ENCODE results near the gene NLRP9. TPM values are rescaled to one million over a fixed set of nuclear protein-coding genes. Genes with fewer than 3 reads are reported as not detected.
A peak's percentile ranks its signal among the peaks of the same experiment; 100 is the strongest.

The NLRP9 gene
- total and polyA plus RNA-seq, 2 of the 13 experiments (the other 11 are each of a cell fraction or from before 2014, with no cell fraction given), result not detected

DNA sequence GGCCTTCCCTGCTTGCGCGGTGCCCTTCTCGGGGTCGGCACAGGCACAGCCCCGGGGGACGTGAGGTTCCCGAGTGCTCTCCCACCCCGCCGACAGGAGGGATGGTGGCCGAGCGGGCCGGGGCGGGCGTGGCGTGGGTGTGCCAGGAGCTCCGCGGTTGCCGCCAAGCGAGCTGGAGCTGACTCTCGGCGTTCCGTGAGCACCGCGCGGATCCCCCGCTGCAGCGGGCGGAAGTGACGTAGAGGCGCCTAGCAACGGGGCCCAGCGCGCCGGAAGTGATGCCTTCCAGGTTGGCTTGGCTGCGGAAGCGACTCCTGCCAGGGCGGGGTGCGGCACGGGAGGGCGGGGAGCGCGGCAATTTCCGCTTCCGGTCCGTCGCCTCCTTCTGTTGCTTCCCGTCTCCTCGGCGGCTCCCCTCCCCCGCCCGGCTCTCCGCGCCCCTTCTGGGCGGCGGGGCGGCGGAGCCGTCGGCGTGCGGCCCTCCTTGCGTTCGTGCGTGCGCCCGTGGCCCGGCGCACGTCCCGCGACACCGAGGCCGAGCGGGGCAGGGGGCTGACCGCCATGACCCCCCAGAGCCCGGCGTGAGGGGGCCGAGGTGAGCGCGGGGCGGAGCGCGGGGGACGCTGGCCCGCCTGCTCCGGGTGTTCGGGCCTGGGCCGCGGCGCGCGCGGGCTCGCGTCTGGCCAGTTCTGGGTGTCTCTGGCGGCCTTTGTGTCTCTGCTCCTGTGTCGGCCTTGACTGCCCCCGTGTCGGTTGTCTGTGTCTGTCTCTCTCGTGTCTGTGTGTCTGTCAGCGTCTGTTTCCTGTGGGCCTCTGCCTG, 63.2 kb downstream of the NLRP9 start, which contains the start of gene EPN1 (continued):
- TF ChIP-seq, protein P1, sequence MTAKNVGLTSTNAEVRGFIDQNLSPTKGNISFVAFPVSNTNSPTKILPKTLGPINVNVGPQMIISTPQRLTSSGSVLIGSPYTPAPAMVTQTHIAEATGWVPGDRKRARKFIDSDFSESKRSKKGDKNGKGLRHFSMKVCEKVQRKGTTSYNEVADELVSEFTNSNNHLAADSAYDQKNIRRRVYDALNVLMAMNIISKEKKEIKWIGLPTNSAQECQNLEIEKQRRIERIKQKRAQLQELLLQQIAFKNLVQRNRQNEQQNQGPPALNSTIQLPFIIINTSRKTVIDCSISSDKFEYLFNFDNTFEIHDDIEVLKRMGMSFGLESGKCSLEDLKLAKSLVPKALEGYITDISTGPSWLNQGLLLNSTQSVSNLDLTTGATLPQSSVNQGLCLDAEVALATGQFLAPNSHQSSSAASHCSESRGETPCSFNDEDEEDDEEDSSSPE (CRISPR knock-in tag; IDR thresholded peaks at IDR 0.05), result peak; percentile 68
- TF ChIP-seq, protein P2, sequence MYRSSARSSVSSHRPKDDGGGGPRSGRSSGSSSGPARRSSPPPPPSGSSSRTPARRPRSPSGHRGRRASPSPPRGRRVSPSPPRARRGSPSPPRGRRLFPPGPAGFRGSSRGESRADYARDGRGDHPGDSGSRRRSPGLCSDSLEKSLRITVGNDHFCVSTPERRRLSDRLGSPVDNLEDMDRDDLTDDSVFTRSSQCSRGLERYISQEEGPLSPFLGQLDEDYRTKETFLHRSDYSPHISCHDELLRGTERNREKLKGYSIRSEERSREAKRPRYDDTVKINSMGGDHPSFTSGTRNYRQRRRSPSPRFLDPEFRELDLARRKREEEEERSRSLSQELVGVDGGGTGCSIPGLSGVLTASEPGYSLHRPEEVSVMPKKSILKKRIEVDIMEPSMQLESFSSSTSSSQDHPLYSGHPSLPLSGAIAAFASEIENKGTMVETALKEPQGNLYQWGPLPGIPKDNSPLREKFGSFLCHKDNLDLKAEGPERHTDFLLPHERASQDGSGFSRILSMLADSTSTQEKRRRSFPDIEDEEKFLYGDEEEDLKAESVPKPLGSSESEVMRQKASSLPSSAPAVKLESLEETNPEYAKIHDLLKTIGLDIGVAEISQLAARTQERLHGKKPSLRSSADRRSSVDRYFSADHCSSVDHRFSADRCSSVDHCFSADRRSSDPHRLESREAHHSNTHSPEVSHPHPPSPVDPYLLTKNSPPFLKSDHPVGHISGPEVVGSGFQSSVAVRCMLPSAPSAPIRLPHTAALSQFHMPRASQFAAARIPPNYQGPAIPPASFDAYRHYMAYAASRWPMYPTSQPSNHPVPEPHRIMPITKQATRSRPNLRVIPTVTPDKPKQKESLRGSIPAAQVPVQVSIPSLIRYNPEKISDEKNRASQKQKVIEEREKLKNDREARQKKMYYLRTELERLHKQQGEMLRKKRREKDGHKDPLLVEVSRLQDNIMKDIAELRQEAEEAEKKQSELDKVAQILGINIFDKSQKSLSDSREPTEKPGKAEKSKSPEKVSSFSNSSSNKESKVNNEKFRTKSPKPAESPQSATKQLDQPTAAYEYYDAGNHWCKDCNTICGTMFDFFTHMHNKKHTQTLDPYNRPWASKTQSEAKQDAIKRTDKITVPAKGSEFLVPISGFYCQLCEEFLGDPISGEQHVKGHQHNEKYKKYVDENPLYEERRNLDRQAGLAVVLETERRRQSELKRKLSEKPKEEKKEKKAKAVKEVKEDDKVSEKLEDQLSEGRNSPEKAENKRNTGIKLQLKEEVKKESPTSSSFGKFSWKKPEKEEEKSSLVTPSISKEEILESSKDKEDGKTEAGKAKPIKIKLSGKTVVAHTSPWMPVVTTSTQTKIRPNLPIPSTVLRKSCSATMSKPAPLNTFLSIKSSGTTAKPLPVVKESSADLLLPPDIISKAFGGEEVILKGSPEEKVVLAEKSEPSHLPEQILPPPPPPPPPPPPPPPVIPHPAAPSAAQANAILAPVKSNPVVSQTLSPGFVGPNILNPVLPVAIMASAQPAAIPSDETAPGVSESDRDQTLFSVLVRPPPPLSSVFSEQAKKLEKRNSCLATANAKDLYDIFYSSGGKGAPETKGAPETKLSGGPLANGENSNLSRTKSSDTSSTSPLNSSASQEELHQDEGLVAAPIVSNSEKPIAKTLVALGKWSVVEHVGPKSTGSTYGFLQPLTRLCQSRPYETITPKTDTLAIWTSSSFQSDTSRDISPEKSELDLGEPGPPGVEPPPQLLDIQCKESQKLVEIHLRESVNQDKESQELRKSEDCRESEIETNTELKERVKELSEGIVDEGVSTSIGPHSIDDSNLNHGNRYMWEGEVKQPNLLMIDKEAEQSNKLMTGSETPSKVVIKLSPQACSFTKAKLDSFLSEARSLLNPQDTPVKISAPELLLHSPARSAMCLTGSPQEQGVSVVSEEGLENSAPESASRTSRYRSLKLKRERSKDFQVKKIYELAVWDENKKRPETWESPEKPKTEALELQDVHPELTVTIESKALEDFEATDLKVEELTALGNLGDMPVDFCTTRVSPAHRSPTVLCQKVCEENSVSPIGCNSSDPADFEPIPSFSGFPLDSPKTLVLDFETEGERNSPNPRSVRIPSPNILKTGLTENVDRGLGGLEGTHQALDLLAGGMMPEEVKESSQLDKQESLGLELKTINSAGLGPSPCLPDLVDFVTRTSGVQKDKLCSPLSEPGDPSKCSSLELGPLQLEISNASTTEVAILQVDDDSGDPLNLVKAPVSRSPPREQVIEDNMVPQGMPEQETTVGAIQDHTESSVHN (CRISPR knock-in tag; IDR thresholded peaks at IDR 0.05), result 0 out of 2 replicates have a peak, but pooled peaks have one; percentile 27
- TF ChIP-seq, protein P3, sequence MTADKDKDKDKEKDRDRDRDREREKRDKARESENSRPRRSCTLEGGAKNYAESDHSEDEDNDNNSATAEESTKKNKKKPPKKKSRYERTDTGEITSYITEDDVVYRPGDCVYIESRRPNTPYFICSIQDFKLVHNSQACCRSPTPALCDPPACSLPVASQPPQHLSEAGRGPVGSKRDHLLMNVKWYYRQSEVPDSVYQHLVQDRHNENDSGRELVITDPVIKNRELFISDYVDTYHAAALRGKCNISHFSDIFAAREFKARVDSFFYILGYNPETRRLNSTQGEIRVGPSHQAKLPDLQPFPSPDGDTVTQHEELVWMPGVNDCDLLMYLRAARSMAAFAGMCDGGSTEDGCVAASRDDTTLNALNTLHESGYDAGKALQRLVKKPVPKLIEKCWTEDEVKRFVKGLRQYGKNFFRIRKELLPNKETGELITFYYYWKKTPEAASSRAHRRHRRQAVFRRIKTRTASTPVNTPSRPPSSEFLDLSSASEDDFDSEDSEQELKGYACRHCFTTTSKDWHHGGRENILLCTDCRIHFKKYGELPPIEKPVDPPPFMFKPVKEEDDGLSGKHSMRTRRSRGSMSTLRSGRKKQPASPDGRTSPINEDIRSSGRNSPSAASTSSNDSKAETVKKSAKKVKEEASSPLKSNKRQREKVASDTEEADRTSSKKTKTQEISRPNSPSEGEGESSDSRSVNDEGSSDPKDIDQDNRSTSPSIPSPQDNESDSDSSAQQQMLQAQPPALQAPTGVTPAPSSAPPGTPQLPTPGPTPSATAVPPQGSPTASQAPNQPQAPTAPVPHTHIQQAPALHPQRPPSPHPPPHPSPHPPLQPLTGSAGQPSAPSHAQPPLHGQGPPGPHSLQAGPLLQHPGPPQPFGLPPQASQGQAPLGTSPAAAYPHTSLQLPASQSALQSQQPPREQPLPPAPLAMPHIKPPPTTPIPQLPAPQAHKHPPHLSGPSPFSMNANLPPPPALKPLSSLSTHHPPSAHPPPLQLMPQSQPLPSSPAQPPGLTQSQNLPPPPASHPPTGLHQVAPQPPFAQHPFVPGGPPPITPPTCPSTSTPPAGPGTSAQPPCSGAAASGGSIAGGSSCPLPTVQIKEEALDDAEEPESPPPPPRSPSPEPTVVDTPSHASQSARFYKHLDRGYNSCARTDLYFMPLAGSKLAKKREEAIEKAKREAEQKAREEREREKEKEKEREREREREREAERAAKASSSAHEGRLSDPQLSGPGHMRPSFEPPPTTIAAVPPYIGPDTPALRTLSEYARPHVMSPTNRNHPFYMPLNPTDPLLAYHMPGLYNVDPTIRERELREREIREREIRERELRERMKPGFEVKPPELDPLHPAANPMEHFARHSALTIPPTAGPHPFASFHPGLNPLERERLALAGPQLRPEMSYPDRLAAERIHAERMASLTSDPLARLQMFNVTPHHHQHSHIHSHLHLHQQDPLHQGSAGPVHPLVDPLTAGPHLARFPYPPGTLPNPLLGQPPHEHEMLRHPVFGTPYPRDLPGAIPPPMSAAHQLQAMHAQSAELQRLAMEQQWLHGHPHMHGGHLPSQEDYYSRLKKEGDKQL (CRISPR knock-in tag; IDR thresholded peaks at IDR 0.05; ENCODE audit: low read depth), result no peak
- TF ChIP-seq JARID2 (CRISPR knock-in tag; IDR thresholded peaks at IDR 0.05; ENCODE audit: insufficient replicate concordance), result no peak
- peak; percentile 67; the same call in 1 of the 2 replicates for TF ChIP-seq KLF6 (CRISPR knock-in tag; IDR thresholded peaks at IDR 0.05)
- TF ChIP-seq SP4 (CRISPR knock-in tag; IDR thresholded peaks at IDR 0.05), result peak; percentile 61; the same call in 1 of the 2 replicates
- peak; percentile 48; the same call in 1 of the 2 replicates for TF ChIP-seq KDM5B (CRISPR knock-in tag; IDR thresholded peaks at IDR 0.05; ENCODE audit: borderline replicate concordance)
- TF ChIP-seq KMT2A (CRISPR knock-in tag; IDR thresholded peaks at IDR 0.05), result peak; percentile 88
- peak; percentile 72 for TF ChIP-seq PHF8 (CRISPR knock-in tag; IDR thresholded peaks at IDR 0.05)
